Cardiac septum (tissue), 1 donor: Measurements from ENCODE around the gene ITGBL1. TPM values are rescaled to one million over a fixed set of nuclear protein-coding genes. Genes with fewer than 3 reads are reported as not detected.

Experiments
- DNase-seq: peaks from one replicate; pipeline ENCODE4 v3.0.0-alpha.2; 2020; ENCODE audit warnings: low spot score
- intact Hi-C: fragments of 100-400 bp; cut with DNase I; formaldehyde crosslinking; loops from one replicate; pipeline ENCODE4 v1.14.0; 2022
- total RNA-seq: library from RNA; stranded (reverse); fragmentation: NEBNext Ultra II Directional; extraction: Animal tissue kit (Norgen Biotek cat#: 25700); gene quantifications from one replicate; pipeline ENCODE4 v1.2.1, GENCODE V29; 2021
- donor health status: DM: no; HTN: no; CAD: no.

ITGBL1 gene
- total RNA-seq, 1 donor from 2014 or later, result 9.2 TPM

DNA sequence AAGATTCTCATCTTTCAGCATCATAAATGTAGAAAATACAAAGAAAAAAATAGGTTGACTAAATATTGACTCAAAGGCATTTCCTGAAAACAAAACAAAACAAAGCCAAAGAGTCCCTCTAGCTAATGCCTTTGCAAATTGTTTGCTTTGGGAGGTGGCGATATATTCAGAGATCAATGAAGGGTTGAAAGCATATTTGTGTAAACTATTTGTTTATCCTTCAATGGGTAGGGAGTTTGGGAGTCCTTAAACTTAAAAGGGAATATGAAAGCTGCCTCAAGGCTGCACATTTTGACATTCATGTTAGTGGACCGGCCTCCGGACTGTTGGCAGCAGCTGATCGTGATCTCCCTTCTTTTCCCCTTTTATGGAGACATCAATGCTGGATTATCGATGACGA is 257.5 kb downstream of the ITGBL1 start:
- intact Hi-C loops, result no loop called here
- DNase-seq, result no peak

DNA sequence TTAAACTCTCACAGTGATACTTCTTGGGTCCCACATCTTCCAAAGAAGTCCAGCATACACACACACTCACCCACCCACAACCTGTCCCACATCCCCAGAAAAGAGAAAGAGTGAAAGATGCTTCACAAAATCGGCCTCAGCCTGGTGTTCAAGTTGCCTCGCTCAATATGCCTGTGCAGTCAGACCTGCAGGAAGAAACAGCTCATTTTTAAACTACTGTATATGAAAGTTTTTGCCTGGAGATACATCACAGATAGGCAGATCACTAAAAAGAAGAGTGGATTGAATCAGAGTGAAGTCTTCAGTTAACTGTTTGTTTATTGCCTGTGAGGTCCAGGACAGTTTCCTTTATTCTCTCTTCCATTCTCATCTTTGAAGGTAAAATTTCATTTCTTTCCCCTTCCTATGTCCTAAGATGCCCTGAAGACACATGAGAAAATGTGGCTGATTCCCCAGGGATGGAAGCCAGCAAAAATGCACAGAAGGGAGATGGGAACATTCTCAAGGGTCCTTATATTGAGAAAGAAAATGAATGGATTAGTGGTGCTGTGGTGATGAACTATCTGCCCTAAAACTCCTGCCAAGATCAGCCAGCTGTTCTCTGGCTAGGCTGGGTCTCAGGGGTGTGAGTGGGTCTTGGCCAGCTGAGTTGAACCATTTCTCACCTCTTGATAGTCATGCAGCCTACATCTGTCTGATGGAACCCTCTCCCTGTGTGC is 259.0 kb downstream of the ITGBL1 start:
- intact Hi-C loops, result no loop called here
- no peak for DNase-seq

DNA sequence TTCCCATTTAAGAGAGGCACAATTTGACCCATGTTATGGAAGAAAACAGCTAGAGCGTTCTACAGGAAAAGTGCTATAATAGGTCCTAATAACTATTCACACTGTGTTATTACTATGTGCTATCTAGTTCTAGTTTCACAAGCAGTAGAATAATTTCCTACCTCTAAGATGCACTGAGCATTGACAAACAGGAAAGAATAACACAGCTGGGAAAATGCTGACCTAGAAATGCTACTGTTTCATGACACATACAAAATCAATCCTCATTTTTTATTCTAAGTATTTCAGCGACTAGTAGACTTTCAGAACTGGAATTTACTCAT is 259.5 kb downstream of the ITGBL1 start:
- DNase-seq, result no peak
- intact Hi-C loops, result no loop called here

DNA sequence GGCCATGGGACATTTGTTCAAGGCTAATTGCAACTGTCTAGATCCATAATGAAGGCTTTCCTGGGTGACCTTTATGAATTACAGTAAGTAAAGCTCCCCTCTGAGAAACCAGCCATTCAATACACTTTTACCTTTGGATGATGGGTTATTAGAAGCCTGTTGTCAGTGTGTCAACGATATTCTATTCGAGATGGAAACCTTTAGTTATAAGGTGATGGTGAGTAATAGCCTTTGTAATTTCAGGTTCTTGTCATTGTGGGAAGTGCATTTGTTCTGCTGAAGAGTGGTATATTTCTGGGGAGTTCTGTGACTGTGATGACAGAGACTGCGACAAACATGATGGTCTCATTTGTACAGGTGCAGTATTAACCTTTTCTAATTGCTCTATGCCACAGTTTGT is 261.7 kb downstream of the ITGBL1 start:
- no peak for DNase-seq
- intact Hi-C loops, result no loop called here

DNA sequence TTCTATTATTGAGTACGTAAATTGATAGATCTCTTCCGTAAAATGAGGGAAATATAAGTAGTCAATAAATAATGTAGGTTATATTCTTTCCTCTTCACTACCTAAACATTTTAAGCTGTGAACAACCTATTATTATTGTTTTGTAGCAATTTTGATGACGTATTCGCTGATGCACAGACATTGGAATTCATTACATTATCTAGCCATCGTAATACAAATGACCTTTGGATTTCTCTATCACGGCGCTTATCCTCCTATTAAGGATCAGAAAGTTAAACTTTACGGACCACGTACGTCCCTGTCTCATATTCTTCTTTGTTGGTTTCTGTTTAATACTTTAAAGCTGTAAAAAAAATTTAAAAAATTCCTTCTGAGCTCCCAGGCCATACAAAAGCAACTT is 264.9 kb downstream of the ITGBL1 start:
- DNase-seq, result no peak
- intact Hi-C loops, result no loop called here

DNA sequence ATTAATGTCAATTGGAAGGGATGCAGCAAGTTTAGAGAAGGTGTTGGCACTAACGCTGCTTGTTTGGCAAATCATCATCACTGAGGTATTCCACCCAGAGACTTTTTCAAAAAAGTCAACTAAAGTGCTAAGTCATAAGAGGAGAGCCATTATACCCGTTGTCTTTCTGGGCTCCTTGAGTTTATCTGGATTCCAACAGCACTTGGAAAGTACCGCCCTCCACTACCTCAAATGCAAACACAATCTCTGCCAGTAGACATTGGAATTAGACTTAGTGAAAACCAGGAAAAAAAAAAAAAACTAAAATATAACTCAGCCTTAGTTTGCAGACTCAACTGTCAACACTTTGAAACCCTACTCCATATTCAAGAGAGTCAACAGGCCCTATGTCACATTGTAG is 266.0 kb downstream of the ITGBL1 start:
- intact Hi-C loops, result no loop called here
- no peak for DNase-seq

DNA sequence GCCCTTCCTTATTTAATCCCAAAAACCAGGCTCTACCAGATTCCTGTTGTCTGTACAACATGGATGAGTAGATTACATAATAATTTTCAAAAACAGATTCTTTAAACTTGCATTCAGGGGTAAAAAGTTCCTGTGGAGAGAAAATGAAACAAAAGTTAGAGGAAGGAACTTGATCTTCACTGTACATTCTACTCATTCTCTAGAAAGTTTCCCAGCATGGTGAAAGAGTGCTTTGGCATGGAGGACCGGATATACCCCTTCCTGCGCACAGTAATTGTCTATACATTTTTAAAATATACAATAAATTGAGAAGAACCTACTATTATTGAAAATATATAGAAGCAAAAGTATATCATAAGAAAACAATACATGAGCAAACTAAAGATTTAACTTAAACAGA is 274.2 kb downstream of the ITGBL1 start:
- intact Hi-C loops, result no loop called here
- DNase-seq, result no peak

DNA sequence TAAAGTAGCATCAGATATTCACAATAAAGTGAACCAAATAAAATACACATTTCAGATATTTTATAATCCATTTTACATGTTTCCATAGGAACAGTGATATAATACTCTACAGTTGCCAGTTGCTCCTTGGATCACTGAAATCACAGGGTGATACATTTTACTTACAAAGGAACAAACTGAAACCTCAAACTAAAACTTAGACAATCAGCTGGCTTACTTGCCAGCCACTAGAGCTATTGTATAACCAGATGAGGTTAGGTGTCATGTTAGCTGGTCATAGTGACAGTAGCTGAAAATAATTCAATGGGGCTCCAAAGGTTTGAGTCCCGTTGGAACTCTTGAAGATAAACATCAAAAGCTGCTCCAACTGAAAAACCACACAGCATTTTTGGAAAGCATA is 274.6 kb downstream of the ITGBL1 start:
- intact Hi-C loops, result no loop called here
- DNase-seq, result no peak

DNA sequence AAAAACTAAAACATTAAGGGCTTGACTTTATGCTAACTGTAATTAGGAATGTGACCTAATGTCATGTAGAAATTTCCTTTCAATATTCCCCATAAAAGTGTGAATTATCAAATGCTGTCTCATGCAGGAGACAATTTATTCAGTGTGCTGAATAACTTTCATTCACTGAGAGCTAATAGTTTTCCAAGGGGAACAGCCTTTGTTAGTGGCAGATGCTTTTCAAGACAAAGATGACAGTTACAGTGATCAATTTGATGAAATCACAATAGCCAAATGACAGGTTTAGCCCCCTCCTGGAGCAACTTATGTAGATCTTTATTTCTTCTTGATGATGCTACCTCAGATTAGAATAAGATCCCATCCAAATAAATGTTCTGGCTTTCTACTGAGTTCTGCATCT is 275.5 kb downstream of the ITGBL1 start:
- no peak for DNase-seq
- intact Hi-C loops, result no loop called here

DNA sequence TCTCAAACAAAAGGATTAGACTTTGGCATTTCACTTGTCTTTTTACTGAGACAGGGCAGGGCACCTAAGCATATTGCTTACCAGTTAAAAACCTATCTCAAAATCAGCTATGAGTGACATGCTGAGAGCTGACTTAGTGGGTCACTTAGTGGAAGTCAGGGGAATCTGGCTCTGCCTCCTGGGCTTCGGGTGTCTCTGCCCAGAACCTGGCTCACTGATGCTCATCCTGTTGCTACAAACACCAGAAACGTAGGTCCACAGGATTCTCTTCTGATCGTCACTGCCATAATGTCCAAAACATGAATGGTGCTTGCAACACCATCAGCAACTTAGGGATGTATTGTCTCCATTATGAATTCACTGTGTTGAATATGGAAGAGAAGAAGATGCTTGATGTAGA is 276.1 kb downstream of the ITGBL1 start:
- intact Hi-C loops, result no loop called here
- no peak for DNase-seq

DNA sequence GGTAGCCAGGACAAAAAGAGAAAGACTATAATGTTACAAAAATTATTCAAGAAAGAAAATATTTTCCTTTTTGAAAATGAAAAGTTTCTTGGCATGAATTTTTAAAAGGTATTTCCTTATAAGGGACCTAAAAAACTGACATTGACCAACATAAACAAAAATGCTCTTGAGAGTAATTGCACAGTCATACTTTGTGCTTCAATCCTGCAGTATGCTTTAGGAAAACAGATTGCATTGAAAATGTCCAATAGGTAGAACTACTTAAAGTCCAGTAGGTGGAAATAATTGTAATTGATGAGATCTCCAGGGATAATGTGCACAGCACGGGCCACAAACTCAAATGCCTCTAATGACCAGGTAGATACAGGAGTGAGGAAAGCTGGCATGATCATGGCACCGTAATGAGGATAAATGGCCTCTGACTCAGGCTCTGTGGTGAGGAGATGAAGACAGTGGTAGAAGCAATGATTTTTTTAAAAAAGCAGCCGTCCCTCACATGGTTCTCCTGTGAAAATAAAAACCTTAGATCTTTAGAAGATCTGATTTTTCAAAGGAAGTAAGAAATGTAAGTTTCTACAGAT is 278.0 kb downstream of the ITGBL1 start:
- intact Hi-C loops, result no loop called here
- DNase-seq, result no peak

DNA sequence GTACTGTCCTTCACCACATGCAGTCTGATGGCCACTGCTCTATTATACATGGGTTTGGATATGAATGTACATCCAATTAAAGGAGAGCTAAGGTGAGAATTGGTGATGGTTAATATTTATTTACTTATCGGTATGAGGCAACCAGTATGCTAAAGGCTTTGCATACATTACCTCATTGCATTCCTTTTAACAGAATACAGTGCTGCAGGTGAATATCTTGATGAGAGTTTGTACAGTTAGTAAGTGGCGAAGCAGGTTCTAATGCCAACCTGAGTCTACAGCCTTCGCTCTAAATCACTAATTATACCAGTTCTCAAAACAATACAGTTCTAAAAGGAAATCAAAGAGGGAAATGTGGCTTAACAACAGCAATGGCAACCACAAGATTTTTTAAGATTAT is 284.1 kb downstream of the ITGBL1 start:
- DNase-seq, result no peak
- intact Hi-C loops, result no loop called here

DNA sequence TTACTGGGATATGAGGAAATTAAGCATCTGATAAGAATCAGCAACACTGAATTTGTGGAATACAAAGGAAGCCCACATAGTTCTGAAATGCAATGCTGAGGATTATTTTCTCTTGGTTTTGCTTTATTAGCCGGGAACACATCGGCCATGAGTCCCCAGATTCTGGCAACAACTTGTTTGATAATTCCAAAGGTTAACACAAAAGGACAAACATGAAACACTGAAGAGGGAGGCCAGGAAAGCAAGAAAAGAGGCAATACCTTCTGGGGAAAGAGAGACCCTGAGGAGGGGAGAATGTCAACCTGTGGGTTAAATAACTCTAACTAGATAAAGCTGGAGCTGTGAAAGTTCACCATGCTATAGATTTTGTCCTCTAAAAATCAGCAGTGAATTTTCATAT is 285.9 kb downstream of the ITGBL1 start:
- intact Hi-C loops, result no loop called here
- DNase-seq, result no peak

DNA sequence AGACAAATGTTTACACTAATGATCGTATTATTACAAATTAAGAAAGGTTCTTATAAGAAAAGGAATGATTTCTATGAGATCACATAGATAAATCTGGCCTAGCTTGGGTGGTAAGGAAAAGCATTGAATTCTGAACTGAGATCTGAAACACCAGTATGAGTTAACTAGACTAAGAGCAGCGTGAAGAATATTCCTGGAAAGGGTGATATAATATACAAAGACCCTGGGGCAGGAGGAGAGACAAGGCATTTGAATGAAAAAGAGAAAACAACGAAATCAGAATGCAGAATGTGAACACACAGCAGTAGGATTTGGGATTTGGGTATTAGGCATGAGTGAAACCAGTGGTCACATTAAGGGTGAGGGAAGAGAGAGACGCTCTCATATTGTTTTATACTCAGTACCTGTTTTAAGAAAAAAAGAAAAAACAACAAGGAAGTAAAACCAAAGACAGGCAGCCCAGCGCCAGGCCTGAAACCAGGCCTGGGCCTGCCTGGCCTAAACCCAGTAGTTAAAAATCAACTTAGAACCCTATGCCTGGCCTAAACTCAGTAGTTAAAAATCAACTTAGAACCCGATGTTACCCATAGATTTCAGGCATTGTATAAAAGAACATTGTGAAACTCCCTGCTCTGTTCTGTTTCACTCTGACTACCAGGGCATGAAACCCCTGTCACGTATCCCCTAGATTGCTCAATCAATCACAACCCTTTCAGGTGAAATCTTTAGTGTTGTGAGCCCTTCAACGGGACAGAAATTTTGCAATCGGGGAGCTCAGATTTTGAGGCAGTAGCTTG is 287.1 kb downstream of the ITGBL1 start:
- intact Hi-C loops, result no loop called here
- DNase-seq, result no peak

DNA sequence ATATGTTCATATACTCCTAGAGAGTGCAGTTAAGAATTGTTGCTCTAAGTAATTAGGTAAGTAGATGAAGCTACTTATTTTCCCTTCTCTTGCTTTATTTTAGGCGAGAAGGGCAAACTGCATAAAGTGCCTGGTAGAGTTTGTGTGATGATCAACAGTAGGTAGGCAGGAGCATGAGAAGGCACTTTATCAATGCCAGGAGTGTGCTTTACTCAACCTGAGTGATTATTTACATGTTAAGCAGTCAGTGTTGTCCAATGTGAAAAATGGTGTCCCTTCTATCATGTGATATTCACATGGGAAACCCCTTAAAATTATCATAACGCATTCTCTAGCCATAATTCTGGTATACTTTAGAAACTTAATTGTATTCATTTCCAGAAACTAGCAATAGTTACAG is 294.0 kb downstream of the ITGBL1 start:
- intact Hi-C loops, result no loop called here
- DNase-seq, result no peak

DNA sequence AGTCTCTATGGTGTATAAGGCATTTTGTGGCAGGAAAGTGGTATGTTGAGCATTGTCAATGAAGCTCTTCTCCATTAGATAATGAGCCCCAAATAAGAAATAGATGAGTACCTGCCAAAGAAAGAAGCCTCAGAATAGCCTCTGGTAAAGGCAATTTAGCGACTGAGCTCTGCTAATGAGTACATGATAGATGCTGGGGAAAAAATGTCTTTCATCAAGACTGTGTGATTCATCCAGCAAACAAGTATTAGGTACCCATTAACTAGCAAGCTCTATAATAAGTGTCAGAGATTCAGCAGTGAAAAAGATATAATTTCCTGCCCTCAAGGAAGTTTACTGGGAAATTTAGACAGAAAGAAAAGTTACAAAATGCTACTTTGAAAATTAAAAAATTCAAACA is 294.6 kb downstream of the ITGBL1 start:
- intact Hi-C loops, result no loop called here
- DNase-seq, result no peak

DNA sequence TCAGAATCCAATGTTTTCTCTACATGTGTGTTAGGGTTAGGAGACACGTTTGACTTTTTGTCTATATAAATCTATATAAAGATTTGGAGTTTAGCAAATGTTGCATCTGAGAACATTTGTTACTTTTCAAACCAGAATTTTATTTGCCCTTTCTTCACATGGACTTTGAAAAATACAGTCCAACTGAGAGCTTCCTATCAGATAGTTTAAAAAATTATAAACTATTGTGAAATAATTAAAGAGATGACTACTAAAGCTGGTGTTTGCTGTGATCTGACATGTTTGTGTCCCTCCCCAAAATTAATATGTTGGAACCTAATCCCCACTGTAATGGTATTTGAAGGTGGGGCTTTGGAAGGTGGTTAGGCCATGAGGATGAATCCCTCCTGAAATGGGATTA is 297.1 kb downstream of the ITGBL1 start:
- intact Hi-C loops, result no loop called here
- no peak for DNase-seq

DNA sequence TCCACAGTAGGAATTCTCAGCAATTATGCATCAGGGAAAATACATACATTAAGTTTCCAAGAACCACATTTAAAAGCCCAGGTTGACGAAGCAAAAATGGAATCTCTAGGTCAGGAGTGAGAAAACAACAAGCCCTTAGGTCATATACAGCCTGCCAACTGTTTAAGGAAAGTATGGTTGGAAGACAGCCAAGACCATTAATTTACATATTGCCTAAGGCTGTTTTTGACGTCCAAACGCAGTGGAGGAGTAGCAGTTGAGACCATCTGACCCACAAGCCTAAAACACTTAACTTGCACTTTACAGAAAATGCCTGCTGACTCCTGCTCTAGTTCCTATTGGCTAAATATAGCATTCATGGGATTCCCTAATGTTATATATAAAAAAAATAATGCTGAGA is 299.0 kb downstream of the ITGBL1 start:
- intact Hi-C loops, result no loop called here
- no peak for DNase-seq

DNA sequence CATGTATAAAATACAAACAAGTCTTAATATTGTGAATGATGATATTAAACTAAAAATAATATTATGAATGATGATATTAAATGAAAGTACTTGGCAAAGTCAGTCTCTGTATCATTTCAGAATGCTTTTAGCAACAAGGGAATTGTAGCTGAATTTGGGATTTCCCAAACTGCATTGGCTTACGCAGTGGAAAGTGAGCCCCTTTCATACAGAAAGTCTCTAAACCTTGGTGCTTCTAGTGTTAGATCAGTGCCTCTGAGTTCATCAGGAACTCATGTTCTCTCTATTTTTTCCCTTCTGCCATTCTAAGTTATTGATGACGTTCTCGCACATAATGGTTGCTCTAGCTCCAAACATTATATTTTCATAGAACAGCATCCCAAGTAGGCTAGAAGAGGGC is 300.0 kb downstream of the ITGBL1 start:
- intact Hi-C loops, result no loop called here
- no peak for DNase-seq

DNA sequence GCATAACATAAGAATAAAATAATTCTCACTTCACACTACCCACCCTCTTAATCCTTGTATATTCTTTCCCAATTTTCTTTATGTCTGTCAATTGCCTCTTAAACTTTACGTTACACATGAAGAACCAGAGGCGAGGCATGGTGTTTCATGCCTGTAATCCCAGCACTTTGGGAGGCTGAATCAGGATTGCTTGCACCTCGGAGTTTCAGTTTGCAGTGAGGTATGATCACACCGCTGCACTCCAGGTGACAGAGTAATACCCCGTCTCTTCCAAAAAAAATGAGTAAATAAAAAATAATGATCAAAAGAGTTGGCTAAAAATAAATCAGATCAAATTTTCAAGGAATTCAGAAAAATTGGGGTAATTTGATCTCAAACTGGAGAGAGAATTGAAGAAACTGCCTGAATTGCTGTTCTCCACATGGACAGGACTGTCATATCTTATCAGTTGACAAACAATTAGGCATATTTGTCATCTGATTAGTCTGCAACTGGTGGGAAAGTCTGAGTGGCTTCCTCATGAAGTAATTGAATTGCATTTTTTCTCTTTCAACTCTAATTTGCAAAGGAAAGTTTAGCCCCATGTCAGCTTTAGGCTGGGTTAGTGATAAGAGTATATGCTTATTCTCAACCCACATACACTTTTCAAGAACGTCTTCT is 302.9 kb downstream of the ITGBL1 start:
- intact Hi-C loops, result loop anchor here (5.0 kb wide), 1 partner anchor 238 kb away; no protein-coding TSS in a partner anchor
- no peak for DNase-seq
